Measurements from ENCODE around the gene TENT4A.

DNA sequence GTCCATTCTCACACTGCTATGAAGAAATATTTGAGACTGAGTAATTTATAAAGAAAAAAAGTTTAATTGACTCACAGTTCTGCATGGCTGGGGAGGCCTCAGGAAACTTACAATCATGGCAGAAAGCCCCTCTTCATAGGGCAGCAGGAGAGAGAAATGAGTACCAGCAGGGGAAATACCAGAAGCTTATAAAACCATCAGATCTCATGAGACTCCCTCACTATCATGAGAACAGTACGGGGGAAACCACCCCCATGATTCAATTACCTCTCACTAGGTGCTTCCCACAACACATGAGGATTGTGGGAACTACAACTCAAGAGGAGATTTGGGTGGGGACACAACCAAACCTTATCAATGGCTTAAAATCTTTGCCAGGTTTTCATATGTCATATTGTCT is 20.3 kb upstream of the TENT4A start:
- TF ChIP-seq POLR2A (IDR thresholded peaks at IDR 0.05): no peak
- TF ChIP-seq, protein P1, sequence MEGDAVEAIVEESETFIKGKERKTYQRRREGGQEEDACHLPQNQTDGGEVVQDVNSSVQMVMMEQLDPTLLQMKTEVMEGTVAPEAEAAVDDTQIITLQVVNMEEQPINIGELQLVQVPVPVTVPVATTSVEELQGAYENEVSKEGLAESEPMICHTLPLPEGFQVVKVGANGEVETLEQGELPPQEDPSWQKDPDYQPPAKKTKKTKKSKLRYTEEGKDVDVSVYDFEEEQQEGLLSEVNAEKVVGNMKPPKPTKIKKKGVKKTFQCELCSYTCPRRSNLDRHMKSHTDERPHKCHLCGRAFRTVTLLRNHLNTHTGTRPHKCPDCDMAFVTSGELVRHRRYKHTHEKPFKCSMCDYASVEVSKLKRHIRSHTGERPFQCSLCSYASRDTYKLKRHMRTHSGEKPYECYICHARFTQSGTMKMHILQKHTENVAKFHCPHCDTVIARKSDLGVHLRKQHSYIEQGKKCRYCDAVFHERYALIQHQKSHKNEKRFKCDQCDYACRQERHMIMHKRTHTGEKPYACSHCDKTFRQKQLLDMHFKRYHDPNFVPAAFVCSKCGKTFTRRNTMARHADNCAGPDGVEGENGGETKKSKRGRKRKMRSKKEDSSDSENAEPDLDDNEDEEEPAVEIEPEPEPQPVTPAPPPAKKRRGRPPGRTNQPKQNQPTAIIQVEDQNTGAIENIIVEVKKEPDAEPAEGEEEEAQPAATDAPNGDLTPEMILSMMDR (IDR thresholded peaks at IDR 0.05): no peak
